ENCODE measurements around the gene WFDC5.

GRCh38 chr20:45119556-45120266, 4.7 kb upstream of the WFDC5 start:
- no peak for TF ChIP-seq CTCF (IDR thresholded peaks at IDR 0.05 in 2 of 3, conservative IDR thresholded peaks at IDR 0.05 in 1 of 3; ENCODE audit: control insufficient read depth in 2 of 3, extremely low read depth in 1 of 3, insufficient read depth in 1 of 3, low read depth in 3 of 3, low read length in 3 of 3)
- TF ChIP-seq KDM1A (IDR thresholded peaks at IDR 0.05; ENCODE audit: borderline replicate concordance): no peak
- no peak for TF ChIP-seq BCLAF1 (IDR thresholded peaks at IDR 0.05)
- TF ChIP-seq ZBTB33 (IDR thresholded peaks at IDR 0.05): no peak
- TF ChIP-seq SIN3A (IDR thresholded peaks at IDR 0.05; ENCODE audit: low read depth, low read length): no peak
- no peak for TF ChIP-seq RELB (IDR thresholded peaks at IDR 0.05; ENCODE audit: low read depth)
- TF ChIP-seq RCOR1 (conservative IDR thresholded peaks at IDR 0.05; ENCODE audit: low read depth, low read length): no peak
- TF ChIP-seq CEBPZ (IDR thresholded peaks at IDR 0.05; ENCODE audit: low read depth, low read length): no peak
- no peak for TF ChIP-seq SREBF2 (IDR thresholded peaks at IDR 0.05; ENCODE audit: low read length)
- TF ChIP-seq ATF3 (IDR thresholded peaks at IDR 0.05; ENCODE audit: borderline replicate concordance, extremely low read depth, low read depth, low read length): no peak
- no peak for TF ChIP-seq BCL3 (IDR thresholded peaks at IDR 0.05; ENCODE audit: borderline replicate concordance, insufficient read depth, low read depth, low read length, poor library complexity, severe bottlenecking)
- no peak for TF ChIP-seq EZH2 (IDR thresholded peaks at IDR 0.05; ENCODE audit: borderline replicate concordance, control insufficient read depth, low read depth, low read length)
